Kidney capillary endothelial cell (primary cell): ENCODE data around the gene GPR152.
A peak's percentile ranks its signal among the peaks of the same experiment; 100 is the strongest.

Source experiments
- DNase-seq: peaks from one replicate; pipeline ENCODE4 v3.0.0-alpha.2; 2018; ENCODE audit warnings: low spot score

Gene GPR152

DNA sequence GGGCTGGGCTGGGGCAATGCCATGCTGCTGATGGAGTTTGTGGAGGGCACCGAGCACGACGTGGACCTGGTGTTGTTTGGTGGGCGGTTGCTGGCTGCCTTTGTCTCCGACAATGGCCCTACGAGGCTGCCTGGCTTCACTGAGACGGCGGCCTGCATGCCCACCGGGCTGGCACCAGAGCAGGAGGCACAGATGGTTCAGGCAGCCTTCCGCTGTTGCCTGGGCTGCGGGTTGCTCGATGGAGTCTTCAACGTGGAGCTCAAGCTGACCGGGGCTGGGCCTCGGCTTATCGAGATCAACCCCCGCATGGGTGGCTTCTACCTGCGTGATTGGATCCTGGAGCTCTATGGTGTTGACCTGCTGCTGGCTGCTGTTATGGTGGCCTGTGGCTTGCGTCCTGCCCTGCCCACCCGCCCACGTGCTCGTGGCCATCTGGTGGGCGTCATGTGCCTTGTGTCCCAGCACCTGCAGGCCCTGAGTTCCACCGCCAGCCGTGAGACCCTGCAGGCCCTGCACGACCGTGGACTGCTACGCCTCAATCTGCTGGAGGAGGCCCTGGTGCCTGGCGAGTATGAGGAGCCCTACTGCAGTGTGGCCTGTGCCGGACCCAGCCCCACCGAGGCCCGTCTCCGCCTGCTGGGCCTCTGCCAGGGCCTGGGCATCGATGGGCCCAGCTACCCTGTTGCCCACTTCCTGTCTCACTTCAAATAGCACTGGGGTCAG is 28.5 kb downstream of the GPR152 start:
- DNase-seq = no peak

DNA sequence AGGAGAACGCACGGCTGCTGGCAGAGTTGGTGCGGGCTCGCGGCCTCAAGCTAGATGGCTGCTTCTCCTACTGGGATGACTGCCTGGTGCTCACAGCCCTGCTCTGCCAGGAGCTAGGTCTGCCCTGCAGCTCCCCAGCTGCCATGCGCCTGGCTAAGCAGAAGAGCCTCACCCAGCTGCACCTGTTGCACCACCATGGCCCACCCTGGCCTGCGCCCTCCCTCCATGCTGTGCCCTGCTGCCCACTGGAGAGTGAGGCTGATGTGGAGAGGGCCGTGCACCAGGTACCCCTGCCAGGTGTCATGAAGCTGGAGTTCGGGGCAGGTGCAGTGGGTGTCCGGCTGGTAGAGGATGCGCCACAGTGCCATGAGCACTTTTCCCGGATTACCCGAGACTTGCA is 29.1 kb downstream of the GPR152 start:
- no peak for DNase-seq

DNA sequence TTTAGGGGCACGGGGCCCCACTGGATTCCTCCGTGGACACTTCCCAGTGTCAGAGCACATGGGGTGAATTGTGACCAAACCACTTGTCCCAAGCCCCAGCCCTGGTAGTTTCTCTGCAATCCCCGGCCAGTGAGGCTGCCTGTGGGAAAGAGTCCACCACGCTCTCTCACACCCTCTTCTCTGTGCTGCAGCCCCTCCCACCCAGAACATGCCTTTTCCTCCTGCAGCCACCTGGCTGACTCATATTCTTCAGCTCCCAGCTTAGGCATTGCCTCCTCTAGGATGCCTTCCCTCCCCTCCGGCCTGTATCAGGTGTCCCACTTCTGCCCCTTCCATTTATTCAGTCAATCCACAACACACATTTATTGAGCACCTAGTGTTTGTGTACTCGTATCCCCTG is 29.6 kb downstream of the GPR152 start:
- no peak for DNase-seq

DNA sequence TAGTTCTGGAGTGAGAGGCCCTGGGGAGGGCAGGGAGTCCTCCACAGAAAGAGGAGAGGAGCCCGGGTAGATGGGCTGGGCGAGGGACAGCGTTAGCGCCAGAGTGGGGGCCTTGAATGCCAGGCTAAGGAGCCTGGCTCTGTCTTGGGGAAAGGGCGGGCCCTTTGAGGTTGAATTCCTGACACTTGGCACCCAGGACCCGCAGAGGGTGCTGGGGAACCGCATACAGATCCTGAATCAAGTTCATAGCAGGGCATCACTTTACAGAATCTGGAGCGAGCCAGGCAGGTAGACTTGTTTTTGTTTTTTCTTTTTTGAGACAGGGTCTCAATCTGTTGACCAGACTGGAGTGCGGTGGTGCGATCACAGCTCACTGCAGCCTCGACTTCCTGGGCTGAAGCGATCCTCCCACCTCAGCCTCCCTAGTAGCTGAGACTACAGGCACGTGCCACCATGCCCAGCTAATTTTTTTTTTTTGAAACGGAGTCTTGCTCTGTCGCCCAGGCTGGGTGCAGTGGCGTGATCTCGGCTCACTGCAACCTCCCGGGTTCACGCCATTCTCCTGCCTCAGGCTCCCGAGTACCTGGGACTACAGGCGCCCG is 31.0 kb downstream of the GPR152 start:
- DNase-seq = no peak

DNA sequence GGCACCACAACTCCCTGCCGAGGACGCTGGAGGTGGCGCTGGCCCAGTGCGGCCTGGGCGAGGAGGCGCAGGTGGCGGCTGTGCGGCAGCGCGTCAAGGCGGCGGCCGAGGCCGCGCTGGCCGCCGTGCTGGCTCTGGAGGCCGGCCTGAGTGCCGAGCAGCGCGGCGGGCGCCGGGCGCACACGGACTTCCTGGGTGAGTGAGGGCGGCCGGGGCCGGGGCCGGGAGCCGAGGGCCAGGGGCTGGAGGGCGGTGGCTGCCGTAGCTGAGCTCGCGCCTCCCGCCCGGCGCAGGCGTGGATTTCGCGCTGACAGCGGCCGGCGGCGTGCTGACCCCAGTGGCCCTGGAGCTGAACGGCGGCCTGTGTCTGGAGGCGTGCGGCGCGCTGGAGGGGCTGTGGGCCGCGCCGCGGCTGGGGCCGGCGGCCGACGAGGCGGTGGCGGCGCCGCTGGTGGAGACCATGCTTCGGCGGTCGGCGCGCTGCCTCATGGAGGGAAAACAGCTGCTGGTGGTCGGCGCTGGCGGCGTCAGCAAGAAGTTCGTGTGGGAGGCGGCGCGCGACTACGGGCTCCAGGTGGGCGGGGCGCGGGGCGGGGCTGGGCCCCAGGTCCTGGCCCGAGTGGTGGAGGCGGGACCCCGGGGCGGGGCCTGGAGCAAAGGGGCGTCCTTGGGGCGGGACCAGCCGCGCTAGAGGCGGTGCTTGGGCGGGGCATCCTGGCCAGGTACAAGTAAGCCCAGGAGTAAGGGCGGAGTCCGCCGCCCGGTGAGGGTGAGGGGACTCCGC is 31.7 kb downstream of the GPR152 start:
- DNase-seq = peak; percentile 84

DNA sequence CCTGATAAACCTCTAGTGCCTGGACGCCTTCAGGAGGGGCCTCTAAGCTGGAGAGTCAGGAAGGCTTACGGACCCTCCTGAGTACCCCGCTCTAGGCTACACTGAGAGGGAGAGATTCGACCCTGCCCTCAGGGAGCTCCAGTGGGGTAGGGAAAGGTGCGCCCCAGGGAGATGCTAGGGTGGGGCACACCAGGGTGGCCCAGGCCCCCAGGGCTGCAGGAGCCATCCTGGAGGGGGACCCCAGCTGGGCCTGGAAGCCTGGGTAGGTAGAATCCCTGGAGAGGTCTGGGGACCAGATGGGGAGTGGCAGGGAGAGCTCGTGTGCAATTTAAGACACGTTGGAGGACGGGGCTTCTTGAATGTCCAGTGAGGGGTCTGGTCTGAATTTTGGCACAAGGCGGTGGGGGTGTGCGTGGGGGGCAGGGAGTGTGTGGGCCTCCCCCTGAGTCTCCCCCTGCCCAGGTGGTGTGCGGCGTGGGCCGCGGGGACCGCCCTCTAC is 32.3 kb downstream of the GPR152 start:
- DNase-seq = no peak

DNA sequence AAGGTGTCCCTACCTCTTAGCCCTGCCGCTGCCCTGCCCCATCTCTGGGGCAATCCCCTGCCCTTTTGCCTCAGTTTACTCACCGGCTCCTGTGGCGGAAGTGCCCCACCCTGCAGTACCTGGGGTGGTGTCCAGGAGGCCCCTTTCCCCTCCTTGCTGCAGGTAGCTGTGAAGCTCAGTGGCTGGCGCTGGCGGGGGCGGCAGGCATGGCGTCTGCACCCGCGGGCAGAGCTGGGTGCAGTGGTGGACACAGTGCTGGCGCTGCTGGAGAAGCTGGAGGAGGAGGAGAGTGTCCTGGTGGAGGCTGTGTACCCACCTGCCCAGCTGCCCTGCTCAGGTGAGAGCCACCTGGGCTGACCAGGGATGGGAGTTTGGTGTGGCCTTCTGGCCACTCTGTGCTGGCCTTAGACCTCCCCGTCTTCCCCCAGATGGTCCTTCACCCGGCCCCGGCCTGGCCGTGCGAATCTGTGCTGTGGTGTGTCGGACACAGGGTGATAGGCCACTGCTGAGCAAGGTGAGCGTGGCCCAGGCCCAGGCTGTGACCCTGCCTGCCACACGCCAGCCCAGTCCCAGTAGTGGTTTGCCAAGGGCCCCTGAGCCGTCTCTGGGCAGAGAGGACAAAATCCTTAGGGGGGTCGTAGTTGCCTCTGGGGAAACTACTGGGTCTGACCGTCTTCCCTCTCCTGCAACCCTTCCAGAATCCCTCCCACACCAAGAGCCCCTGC is 33.0 kb downstream of the GPR152 start:
- no peak for DNase-seq

DNA sequence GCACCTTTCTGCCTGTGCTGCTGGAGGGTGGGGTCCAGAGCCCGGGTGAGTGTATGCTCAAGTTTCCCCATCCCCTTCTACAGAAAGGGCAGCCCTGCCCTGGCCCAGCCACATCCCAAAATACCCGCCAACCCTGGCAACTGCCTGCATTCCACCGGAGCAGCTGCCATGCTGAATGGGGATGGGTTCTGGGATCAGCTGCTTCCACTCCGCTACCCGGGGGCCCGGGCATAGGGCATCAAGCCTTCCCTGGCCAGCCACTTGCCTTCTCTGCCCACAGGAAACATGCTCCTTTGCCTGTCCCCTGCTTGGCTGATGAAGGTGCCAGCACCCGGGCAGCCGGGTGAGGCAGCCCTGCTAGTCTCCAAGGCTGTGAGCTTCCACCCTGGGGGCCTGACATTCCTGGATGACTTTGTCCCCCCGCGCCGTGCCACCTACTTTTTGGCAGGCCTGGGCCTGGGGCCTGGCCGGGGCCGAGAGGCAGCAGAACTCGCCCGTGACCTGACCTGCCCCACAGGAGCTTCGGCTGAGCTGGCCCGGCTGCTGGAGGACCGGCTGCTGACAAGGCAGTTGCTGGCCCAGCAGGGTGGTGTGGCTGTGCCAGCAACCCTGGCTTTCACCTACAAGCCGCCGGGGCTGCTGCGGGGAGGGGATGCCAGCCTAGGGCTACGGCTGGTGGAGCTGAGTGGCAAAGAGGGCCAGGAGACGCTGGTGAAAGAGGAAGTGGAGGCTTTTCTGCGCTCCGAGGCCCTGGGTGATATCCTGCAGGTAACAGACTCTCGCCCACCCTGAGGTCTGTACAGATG is 33.9 kb downstream of the GPR152 start:
- DNase-seq = no peak

DNA sequence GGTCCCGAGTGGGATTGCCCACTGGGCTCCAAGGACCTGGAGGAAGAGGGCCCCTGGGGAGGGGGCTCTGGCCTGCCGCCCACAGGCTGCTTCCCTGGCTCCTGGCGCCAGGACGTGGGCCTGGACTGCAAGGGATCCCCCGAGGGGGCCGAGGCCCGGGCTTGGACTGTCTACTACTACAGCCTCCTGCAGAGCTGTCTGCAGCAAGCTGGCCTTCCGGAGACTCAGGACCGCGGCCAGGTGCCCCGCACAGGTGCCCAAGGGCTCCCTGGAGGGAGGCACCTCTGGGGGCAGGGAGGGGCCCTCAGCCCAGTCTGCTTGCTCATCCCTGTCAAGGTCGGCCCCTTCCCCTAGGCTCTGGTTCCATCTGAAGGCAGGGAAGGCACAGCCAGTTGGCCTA is 35.1 kb downstream of the GPR152 start:
- DNase-seq = no peak

DNA sequence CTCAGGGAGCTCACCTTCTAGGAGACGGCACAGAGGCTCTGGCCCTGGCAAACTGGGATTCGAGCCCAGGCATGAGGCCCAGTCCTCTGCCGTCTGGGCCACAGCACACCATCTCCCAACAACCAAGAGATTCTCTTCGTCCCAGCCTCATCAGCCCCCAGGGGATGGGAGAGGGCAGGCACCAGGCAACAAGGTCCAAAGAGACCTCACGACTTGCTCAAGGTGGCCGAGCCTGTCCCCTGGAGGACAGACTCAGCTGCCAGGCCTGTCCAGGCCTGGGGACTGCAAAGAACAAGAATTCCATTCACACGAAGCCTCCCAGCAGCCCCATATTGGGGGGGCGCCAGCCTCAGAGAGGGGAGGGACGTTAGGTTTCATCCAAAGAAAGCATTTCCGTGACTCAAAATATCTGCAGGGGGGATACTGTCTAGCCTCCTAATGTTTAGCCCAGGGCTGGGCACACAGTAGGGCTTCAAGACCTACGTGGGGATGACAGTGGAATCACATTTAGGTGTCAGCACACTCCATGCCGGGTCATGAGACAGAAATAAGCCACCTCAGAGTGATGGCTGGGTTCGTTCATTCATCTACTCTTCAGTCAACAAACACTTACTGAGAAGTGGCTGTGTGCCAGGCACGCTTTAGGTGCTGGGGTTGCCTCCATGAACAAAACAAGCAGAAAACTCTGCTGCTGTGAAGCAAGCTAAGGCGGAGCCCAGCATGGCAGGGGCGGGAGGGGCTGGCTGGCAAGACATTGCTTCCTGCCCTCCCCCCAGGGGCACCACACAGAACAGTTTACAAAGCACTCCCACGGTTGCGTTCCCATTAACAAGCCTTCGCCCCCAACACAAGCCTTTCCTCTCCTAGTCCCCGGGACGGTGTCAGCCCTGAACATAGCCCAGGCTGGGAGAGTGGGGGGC is 35.9 kb downstream of the GPR152 start:
- no peak for DNase-seq

DNA sequence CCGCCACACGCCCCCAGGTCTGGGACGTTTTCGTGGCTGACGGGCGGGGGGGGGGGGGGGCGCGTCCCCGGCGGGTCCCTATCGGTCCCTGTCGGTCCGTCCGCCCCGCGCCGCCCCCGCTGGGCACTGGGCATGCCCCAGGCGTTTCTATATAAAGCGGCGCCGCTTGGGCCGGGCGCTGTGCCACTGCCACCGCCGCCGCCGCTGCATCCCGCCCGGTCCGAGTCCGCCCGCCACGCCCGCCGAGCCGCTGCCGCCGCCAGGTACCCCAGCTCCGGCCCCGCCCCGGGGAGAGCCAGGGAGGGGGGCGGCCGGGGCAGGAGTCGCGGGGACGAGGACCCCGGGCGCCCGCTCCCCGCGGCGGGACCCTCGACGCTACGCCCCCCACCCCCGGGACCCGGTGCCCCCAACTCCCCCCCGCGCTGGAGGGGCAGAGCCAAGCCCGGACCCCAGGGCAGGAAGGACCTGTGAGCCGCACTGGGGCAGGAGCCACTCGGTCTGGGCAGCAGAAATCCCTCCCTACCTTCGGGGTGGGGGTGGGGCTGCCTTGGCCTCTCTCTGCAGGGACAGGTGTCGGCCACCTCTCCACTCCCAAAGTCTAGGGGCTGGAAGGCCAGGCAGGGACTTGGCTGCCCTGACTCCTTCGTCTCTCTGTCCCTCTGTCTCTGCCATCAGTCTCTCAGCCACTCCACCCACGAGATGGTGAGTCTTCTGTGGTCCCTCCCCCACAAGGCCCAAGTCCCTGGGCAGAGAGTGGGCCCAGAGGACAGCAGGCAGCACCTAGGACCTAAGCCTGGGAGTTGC is 36.8 kb downstream of the GPR152 start, which contains the start of gene CARNS1:
Gene CARNS1 (plus strand): TSS at position 178 of the 804 bp plus-strand sequence. CDS start 522 bp downstream, at position 700.
- DNase-seq = no peak

DNA sequence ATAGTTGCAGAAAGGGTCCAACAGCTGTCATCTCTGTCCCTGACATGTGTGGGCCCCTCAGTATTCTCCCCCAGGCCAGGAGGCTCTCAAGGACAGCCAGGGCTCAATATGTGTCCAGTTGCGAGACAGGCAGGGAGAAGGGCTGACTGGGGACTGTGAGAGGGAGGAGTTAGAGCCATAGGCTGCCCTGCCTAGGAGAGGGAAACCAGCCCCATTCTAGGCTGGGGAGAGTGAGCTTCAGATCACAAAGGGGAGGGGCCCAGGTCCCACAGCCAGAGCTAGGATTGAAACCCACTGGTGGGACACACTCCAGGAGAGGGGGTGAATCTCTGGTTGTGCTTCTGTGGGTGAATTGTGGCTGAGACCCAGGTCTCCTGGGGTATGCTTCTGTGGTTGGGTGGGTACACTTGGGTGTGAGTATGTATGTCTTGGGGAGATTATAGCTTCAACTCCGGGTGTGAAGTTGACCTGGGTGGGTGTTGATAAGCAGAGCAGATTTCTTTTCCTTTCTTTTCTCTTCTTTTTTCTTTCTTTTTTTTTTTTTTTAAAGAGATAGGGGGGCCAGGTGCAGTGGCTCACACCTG is 39.2 kb downstream of the GPR152 start:
- no peak for DNase-seq

DNA sequence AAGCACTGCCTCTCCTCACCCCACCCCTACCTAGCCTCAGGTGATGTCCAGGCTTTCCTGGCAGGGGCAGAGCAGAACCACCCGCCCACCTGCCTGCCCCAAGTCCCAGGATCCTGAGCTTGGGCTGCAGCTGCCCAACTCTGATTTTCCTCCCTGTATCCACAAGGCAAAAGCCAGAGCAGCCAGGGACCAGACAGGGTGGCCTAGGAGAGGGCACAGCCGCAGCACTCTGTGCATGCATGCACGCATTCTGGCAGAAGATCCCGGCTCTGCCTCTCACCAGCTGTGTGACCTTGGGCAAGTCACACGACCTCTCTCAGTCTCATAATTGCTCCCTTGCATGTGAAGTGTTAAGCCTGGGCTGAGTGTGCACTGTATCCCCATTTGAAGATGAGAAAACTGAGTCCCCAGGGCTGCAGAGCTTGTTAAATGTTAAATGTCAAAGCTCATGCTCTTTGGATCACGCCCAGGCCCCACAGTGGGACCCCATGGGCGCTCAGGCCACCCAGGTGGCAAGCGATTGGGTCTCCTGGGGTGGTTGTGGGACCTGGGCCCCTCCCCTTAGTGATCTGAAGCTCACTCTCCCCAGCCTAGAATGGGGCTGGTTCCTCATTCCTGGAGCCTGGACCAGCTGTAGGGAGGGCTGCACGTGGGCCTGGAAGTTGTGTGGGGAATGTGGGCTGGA is 39.9 kb downstream of the GPR152 start:
- DNase-seq = no peak

DNA sequence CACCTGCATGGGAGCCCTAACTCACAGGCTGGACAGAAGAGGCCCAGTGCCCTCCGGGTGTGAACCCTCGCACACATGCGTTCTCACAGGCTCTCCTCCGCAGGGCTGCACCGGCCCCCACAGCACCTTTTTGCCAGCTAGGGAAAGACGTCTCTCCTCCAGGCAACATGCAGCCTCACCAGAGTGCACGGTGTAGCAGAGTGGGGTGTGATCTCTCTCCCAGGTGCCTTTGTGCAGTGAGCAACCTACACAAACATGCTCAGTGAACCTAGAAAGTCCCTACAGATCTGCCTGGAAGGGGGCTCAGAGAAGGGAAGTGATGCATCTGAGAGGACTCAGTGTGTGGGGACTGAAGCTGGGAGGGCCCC is 40.8 kb downstream of the GPR152 start:
- DNase-seq = no peak

DNA sequence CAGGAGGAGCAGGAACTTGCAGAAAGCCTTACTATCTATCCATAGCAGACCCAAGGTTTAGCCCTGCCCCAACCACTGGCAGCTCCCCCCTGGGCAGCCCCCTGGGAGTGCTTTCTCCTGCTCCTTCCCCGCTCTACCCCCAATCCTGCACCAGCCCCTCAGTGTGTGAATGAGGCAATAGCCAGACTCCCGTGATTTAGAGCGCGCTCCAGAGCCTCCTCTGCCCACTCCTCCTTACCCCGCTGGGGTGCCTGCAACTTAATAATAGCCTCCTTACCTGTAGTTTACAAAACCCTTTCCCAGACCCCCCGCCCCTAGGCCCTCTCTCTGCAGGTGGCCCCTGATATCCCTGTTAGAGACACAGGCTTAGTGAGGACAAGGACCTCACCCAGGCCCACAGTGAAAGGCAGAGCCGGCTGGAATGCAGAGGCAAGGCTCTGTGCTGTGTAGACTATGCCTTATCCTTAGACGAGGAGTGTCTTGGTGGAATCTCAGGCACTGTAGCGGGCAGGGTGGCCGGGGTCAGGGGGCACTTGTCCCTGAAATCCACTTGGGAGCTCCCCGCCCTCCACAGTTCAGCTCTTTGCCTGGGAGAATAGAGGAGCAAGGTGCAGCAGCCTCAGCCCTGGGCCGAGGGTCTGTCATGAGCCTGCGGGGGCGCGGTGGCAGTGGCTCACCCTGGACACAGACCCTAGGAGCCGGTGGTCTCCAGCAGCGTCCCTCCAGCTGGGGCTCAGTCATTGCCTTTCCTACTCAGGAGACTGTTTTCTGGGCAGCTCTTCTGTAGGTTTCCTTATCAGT is 41.3 kb downstream of the GPR152 start:
- DNase-seq = no peak

DNA sequence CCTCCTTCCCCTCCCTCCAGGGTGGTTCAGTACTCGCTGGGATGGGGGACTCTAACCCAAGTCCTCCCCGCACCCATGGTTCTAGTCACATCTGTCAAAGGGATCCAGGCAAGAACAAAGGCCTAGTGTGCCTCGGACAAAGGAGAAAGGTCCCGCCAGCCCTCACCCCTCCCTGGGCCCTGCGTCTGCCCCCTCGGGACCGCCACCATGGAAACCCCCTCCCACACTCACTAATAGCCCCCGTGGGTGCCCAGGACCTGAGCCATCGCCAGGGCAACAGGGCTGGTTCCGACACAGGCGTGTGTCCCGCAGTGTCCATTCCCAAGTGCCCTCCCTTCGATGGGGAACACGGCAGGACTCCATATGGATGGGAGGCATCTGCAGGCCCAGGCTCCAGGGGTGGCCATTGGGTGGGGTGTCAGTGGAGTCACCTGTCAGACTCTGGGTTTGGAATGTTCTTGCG is 42.1 kb downstream of the GPR152 start:
- DNase-seq = no peak

DNA sequence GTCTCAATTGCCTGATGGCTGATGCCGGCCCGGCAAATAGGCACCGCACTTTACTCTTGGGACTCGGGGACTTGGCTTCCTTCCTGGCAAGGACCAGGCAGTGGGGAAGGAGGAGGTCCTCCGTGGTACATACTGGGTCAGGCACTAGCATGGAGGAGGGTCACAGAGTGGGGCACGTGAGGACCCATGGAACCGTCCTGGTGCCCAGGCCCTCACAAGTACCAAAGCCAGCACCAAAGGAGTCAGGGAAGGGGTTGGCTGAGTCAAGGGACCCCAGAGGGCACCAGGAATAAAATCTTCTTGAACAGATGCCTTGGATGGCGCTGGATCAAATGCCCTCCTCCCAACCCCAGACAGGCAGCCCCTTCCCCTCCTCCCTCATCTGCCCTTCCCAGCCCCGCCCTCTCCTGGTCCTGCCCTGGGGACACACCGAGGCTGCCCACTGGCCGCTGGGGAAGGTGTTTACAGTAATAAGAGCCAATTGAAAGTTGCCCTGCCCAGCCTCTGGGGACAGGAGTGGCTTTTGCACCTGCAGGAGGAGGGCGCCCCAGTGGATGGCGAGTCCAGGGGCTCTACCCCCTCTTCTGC is 42.7 kb downstream of the GPR152 start:
- no peak for DNase-seq
